Naive thymus-derived CD8-positive, alpha-beta T cell (primary cell): ENCODE measurements around the gene KRT80. TPM values are rescaled to one million over a fixed set of nuclear protein-coding genes. Genes with fewer than 3 reads are reported as not detected.
A peak's percentile ranks its signal among the peaks of the same experiment; 100 is the strongest.

Source experiments
- ATAC-seq, 2 donors: fragments of 150-1000 bp; cut with Tn5 transposase in 1 of 2; sonication (Bioruptor Pico), chemical (Tn5 transposase) in 1 of 2; 1 replicate in 1 of 2; 2 replicates in 1 of 2; pipeline ENCODE4 v1.10.0; 2021; ENCODE audit warnings: mild to moderate bottlenecking in 2 of 2, moderate library complexity in 2 of 2
- POLR2A ChIA-PET: fragments of 350-600 bp; sonication (Branson Sonifier 250); formaldehyde crosslinking; loops from one replicate; lab custom pipeline; 2021; ENCODE audit warnings: antibody characterized with exemption; lab: Charles Lee
- DNase-seq, 10 donors: peaks; one replicate each; pipeline versions ENCODE4 v3.0.0 to v3.0.0-alpha.2; 2020 to 2022
- H3K27ac Mint-ChIP-seq, 10 donors: one replicate each; pipeline ENCODE4 v1.8.0; 2020 to 2022; ENCODE audit warnings: mild to moderate bottlenecking in 10 of 10, mixed read lengths in 10 of 10, moderate library complexity in 4 of 10, inconsistent platforms in 1 of 10
- H3K27me3 Mint-ChIP-seq, 5 donors: one replicate each; pipeline ENCODE4 v1.8.0; 2021 to 2022; ENCODE audit warnings: mixed read lengths in 5 of 5
- H3K36me3 Mint-ChIP-seq, 3 donors: one replicate each; pipeline ENCODE4 v1.8.0; 2020 to 2022; ENCODE audit warnings: mixed read lengths in 3 of 3, mild to moderate bottlenecking in 2 of 3, inconsistent platforms in 1 of 3
- H3K4me1 Mint-ChIP-seq, 4 donors: one replicate each; pipeline ENCODE4 v1.8.0; 2021 to 2022; ENCODE audit warnings: mixed read lengths in 4 of 4
- H3K4me3 Mint-ChIP-seq, 10 donors: one replicate each; pipeline ENCODE4 v1.8.0; 2020 to 2022; ENCODE audit warnings: mild to moderate bottlenecking in 10 of 10, mixed read lengths in 10 of 10, moderate library complexity in 6 of 10, inconsistent platforms in 1 of 10
- H3K9me3 Mint-ChIP-seq, 9 donors: one replicate each; pipeline ENCODE4 v1.8.0; 2020 to 2022; ENCODE audit warnings: mixed read lengths in 9 of 9, mild to moderate bottlenecking in 3 of 9, inconsistent platforms in 1 of 9, moderate library complexity in 1 of 9
- polyA plus RNA-seq, 3 donors: library from polyadenylated mRNA; unstranded; fragments of 300-500 nt; fragmentation: Illumina TruSeq; gene quantifications; one replicate each; pipeline ENCODE4 v1.2.3, GENCODE V29; 2021
- total RNA-seq, 8 experiments: library from RNA in 2 of 8; stranded (reverse) in 2 of 8; gene quantifications; one replicate each; pipeline ENCODE4 v1.2.3 and lab custom pipeline; 2021 to 2026

KRT80 gene
- total and polyA plus RNA-seq, 5 experiments from 2014 or later: not detected

- peaks cover 2 to 22% (median 7%) of the 10 kb centered on the region in 5 donors for H3K27me3 Mint-ChIP-seq
- no peaks in the 10 kb centered on the region for H3K9me3 Mint-ChIP-seq
- POLR2A ChIA-PET: no interaction called here
- no peak overlapping the region for H3K27ac Mint-ChIP-seq
- peaks cover 3 to 11% (median 4%) of the 10 kb centered on the region in 4 donors for H3K4me1 Mint-ChIP-seq
- H3K36me3 Mint-ChIP-seq: no peaks in the 10 kb centered on the region
- DNase-seq (no peak), ATAC-seq (no peak)
- H3K4me3 Mint-ChIP-seq: no peak overlapping the region
Observed at GRCh38 chr12:52147367-52147963, 44.3 kb downstream of the KRT80 start.

- H3K4me3 Mint-ChIP-seq: no peak overlapping the region
- H3K36me3 Mint-ChIP-seq: no peaks in the 10 kb centered on the region
- POLR2A ChIA-PET: no interaction called here
- no peak for DNase-seq
- peaks cover 3 to 10% (median 4%) of the 10 kb centered on the region in 4 donors for H3K4me1 Mint-ChIP-seq
- no peak overlapping the region for H3K27ac Mint-ChIP-seq
- ATAC-seq: no peak
- no peaks in the 10 kb centered on the region for H3K9me3 Mint-ChIP-seq
- peaks cover 2 to 21% (median 7%) of the 10 kb centered on the region in 5 donors for H3K27me3 Mint-ChIP-seq
Observed at GRCh38 chr12:52146822-52147366, 44.9 kb downstream of the KRT80 start.

- ATAC-seq (no peak), DNase-seq (no peak)
- H3K27ac Mint-ChIP-seq: peak overlapping the region in 1 of 10 donors; percentile 57
Observed at GRCh38 chr12:52146089-52146821, 45.6 kb downstream of the KRT80 start.

GRCh38 chr12:52145228-52146088 is 46.4 kb downstream of the KRT80 start:
- Mint-ChIP-seq H3K4me3 (no peak overlapping the region), H3K27ac (no peak overlapping the region)

More at GRCh38 chr12:52146089-52146821, 45.6 kb downstream of the KRT80 start:
- Mint-ChIP-seq H3K27me3 (peaks cover 0 to 15% (median under 1%) of the 10 kb centered on the region in 5 donors), H3K36me3 (no peaks in the 10 kb centered on the region), H3K4me1 (peaks cover 0 to 3% (median under 1%) of the 10 kb centered on the region in 4 donors), H3K9me3 (no peaks in the 10 kb centered on the region), H3K4me3 (no peak overlapping the region)
- POLR2A ChIA-PET: no interaction called here

GRCh38 chr12:52144512-52145227 is 47.1 kb downstream of the KRT80 start:
- H3K9me3 Mint-ChIP-seq: no peaks in the 10 kb centered on the region
- peak in 1 of 10 donors; percentile 61 for DNase-seq
- H3K36me3 Mint-ChIP-seq: no peaks in the 10 kb centered on the region
- no peak overlapping the region for H3K27ac Mint-ChIP-seq
- no peaks in the 10 kb centered on the region for H3K4me1 Mint-ChIP-seq
- no peak overlapping the region for H3K4me3 Mint-ChIP-seq
- POLR2A ChIA-PET: no interaction called here
- ATAC-seq: no peak
- no peaks in the 10 kb centered on the region for H3K27me3 Mint-ChIP-seq

More at GRCh38 chr12:52145228-52146088, 46.4 kb downstream of the KRT80 start:
- Mint-ChIP-seq H3K9me3 (no peaks in the 10 kb centered on the region), H3K4me1 (no peaks in the 10 kb centered on the region), H3K36me3 (no peaks in the 10 kb centered on the region), H3K27me3 (peaks cover 0 to 7% (median 0%) of the 10 kb centered on the region in 5 donors)
- POLR2A ChIA-PET: no interaction called here
- ATAC-seq (no peak), DNase-seq (no peak)

GRCh38 chr12:52142431-52142830 is 49.4 kb downstream of the KRT80 start:
- POLR2A ChIA-PET: interaction anchor here (1.3 kb wide), 1 partner anchor 13 kb away, joined by 5 read pairs; no protein-coding TSS in a partner anchor
- no peaks in the 10 kb centered on the region for H3K9me3 Mint-ChIP-seq
- H3K4me1 Mint-ChIP-seq: peaks cover 0 to 2% (median 0%) of the 10 kb centered on the region in 4 donors
- H3K4me3 Mint-ChIP-seq: no peak overlapping the region
- H3K36me3 Mint-ChIP-seq: no peaks in the 10 kb centered on the region
- ATAC-seq: no peak
- no peak overlapping the region for H3K27ac Mint-ChIP-seq
- H3K27me3 Mint-ChIP-seq: peaks cover 4 to 11% (median 7%) of the 10 kb centered on the region in 5 donors
- peak in 1 of 10 donors; percentile 40 for DNase-seq

GRCh38 chr12:52141875-52142274 is 49.9 kb downstream of the KRT80 start:
- H3K27ac Mint-ChIP-seq: no peak overlapping the region
- DNase-seq (peak in 1 of 10 donors; percentile 55), ATAC-seq (no peak)
- H3K36me3 Mint-ChIP-seq: no peaks in the 10 kb centered on the region
- H3K9me3 Mint-ChIP-seq: no peaks in the 10 kb centered on the region
- no peak overlapping the region for H3K4me3 Mint-ChIP-seq
- POLR2A ChIA-PET: no interaction called here
- H3K27me3 Mint-ChIP-seq: peaks cover 4 to 11% (median 7%) of the 10 kb centered on the region in 5 donors
- H3K4me1 Mint-ChIP-seq: peaks cover 0 to 2% (median 0%) of the 10 kb centered on the region in 4 donors

GRCh38 chr12:52141306-52141705 is 50.5 kb downstream of the KRT80 start:
- Mint-ChIP-seq H3K36me3 (no peaks in the 10 kb centered on the region), H3K27me3 (peaks cover 4 to 13% (median 7%) of the 10 kb centered on the region in 5 donors), H3K27ac (no peak overlapping the region), H3K4me1 (peaks cover 0 to 2% (median 0%) of the 10 kb centered on the region in 4 donors), H3K4me3 (no peak overlapping the region), H3K9me3 (no peaks in the 10 kb centered on the region)
- ATAC-seq (no peak), DNase-seq (no peak)
- POLR2A ChIA-PET: no interaction called here

GRCh38 chr12:52139579-52140062 is 52.2 kb downstream of the KRT80 start:
- Mint-ChIP-seq H3K9me3 (no peaks in the 10 kb centered on the region), H3K36me3 (no peaks in the 10 kb centered on the region), H3K4me1 (peaks cover 0 to 2% (median 0%) of the 10 kb centered on the region in 4 donors), H3K27me3 (peaks cover 4 to 13% (median 8%) of the 10 kb centered on the region in 5 donors), H3K4me3 (no peak overlapping the region), H3K27ac (peak overlapping the region in 1 of 10 donors; percentile 8)
- DNase-seq (peak in 3 of 10 donors; percentile 20 to 38 (median 31)), ATAC-seq (peak; percentile 80 to 92)
- POLR2A ChIA-PET: no interaction called here

GRCh38 chr12:52139147-52139546 is 52.7 kb downstream of the KRT80 start:
- ATAC-seq (no peak), DNase-seq (no peak)
- Mint-ChIP-seq H3K27me3 (peaks cover 4 to 13% (median 8%) of the 10 kb centered on the region in 5 donors), H3K4me3 (no peak overlapping the region), H3K4me1 (peaks cover 0 to 2% (median 0%) of the 10 kb centered on the region in 4 donors), H3K36me3 (no peaks in the 10 kb centered on the region), H3K9me3 (no peaks in the 10 kb centered on the region), H3K27ac (peak overlapping the region in 1 of 10 donors; percentile 41)
- POLR2A ChIA-PET: no interaction called here

GRCh38 chr12:52137746-52138145 is 54.1 kb downstream of the KRT80 start:
- Mint-ChIP-seq H3K27me3 (peaks cover 4 to 13% (median 8%) of the 10 kb centered on the region in 5 donors), H3K36me3 (no peaks in the 10 kb centered on the region), H3K4me1 (peaks cover 0 to 2% (median 0%) of the 10 kb centered on the region in 4 donors), H3K9me3 (no peaks in the 10 kb centered on the region), H3K4me3 (no peak overlapping the region), H3K27ac (no peak overlapping the region)
- DNase-seq (no peak), ATAC-seq (no peak)
- POLR2A ChIA-PET: no interaction called here
